Measurements from ENCODE around the gene PBX3. TPM values are rescaled to one million over a fixed set of nuclear protein-coding genes. Genes with fewer than 3 reads are reported as not detected.

The PBX3 gene
- total and polyA plus RNA-seq, 2 of the 13 experiments (the other 11 are each of a cell fraction or from before 2014, with no cell fraction given) = 6.0 to 11.2 TPM

DNA sequence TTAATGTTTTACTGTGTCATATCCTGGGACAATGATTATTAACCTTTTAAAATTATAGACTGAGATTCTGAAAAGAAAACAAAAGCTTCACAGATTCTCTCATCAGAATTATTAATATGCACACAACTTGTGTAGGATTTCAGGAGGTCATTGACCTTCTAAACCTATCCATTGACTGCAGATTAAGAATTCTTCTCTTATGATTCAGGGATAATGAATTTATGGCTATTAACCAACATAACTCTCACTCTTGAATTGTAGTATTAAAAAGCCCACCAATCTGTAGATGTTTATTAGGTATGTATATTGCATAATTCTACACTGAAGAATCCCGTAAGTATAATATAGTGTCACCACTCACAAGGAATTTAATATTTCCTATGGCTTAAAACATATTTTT is 179.8 kb downstream of the PBX3 start:
- no TSS peak for BruUV-seq (replicated peaks)
- DNase-seq (ENCODE audit: low spot score) = no peak
- Histone ChIP-seq H3K9me3 (ENCODE audit: low read length) (no peaks in the 10 kb centered on the region), H3K4me3 (replicated peaks in 1 of 3; ENCODE audit: insufficient read depth in 1 of 3, low read depth in 2 of 3, low read length in 3 of 3) (no peak overlapping the region), H3K27ac (ENCODE audit: extremely low read length, insufficient read depth, low read length) (no peak overlapping the region), H4K20me1 (ENCODE audit: insufficient read depth, low read length) (no peaks in the 10 kb centered on the region), H3K27me3 (ENCODE audit: control insufficient read depth in 1 of 2, insufficient read depth in 2 of 2, low read length in 2 of 2) (no peaks in the 10 kb centered on the region), H3K4me2 (ENCODE audit: low read depth, low read length) (no peak overlapping the region), H3K4me1 (ENCODE audit: insufficient read depth, low read length) (no peaks in the 10 kb centered on the region), H3K9ac (ENCODE audit: insufficient read depth, low read depth, low read length) (no peak overlapping the region), H2AFZ (ENCODE audit: low read length) (no peak overlapping the region), H3K79me2 (ENCODE audit: insufficient read depth, low read length) (no peaks in the 10 kb centered on the region), H3K36me3 (replicated peaks in 1 of 2; ENCODE audit: control insufficient read depth in 1 of 2, insufficient read depth in 2 of 2, low read length in 2 of 2) (no peaks in the 10 kb centered on the region)
- no peak for TF ChIP-seq ZSCAN20 (CRISPR knock-in tag; IDR thresholded peaks at IDR 0.05; ENCODE audit: borderline replicate concordance)
- intact Hi-C loops (cut with micrococcal nuclease; ENCODE audit: unreplicated experiment) (no loop called here), in situ Hi-C loops (cut with HindIII; ENCODE audit: extremely low pct_ligation_motif_present, low pct_unique_long_range_greater_than_20kb) (no loop called here)
- 87% methylated on average over 1 of the region's 1 CpG for WGBS (ENCODE audit: low lambda C conversion rate)
- FAIRE-seq = no peak
- POLR2A ChIA-PET = no interaction called here
- CTCF ChIA-PET (ENCODE audit: low intra/inter-chr PET ratio, low total read pairs) = no interaction called here
- ATAC-seq = no peak

DNA sequence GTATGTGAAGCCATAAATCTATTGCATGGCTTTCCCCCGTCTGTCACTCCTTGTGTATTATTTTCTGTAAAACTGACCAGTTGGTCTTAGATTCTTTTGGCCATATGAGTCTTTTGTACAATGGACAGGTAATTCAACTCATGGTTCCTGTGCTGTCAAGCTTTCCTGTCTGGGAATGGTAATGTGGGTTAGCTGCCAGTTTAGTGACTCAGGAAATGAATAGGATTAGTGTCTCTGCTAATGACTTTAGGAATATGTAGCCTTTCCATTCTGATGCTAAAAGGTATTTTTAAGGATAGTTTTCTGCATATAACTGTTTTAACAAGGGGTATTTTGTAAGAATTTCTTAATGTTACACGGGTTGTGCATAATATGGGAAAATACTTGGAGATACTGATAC is 182.7 kb downstream of the PBX3 start:
- intact Hi-C loops (cut with micrococcal nuclease; ENCODE audit: unreplicated experiment) (no loop called here), in situ Hi-C loops (cut with HindIII; ENCODE audit: extremely low pct_ligation_motif_present, low pct_unique_long_range_greater_than_20kb) (no loop called here)
- 74% methylated on average over 2 of the region's 2 CpGs for WGBS (ENCODE audit: low lambda C conversion rate)
- H3K27me3 ChIP-seq (ENCODE audit: control insufficient read depth in 1 of 2, insufficient read depth in 2 of 2, low read length in 2 of 2) = no peaks in the 10 kb centered on the region
- DNase-seq (ENCODE audit: low spot score) (no peak), FAIRE-seq (no peak), ATAC-seq (no peak)
- no peaks in the 10 kb centered on the region for H3K36me3 ChIP-seq (replicated peaks in 1 of 2; ENCODE audit: control insufficient read depth in 1 of 2, insufficient read depth in 2 of 2, low read length in 2 of 2)
- ChIA-PET POLR2A (no interaction called here), CTCF (ENCODE audit: low intra/inter-chr PET ratio, low total read pairs) (no interaction called here)
- H2AFZ ChIP-seq (ENCODE audit: low read length) = no peak overlapping the region
- H3K4me3 ChIP-seq (replicated peaks in 1 of 3; ENCODE audit: insufficient read depth in 1 of 3, low read depth in 2 of 3, low read length in 3 of 3) = no peak overlapping the region
- H3K27ac ChIP-seq (ENCODE audit: extremely low read length, insufficient read depth, low read length) = no peak overlapping the region
- no peak overlapping the region for H3K9ac ChIP-seq (ENCODE audit: insufficient read depth, low read depth, low read length)
- no peak overlapping the region for H3K4me2 ChIP-seq (ENCODE audit: low read depth, low read length)
- no peaks in the 10 kb centered on the region for H3K79me2 ChIP-seq (ENCODE audit: insufficient read depth, low read length)
- H4K20me1 ChIP-seq (ENCODE audit: insufficient read depth, low read length) = no peaks in the 10 kb centered on the region
- BruUV-seq (replicated peaks) = no TSS peak
- no peaks in the 10 kb centered on the region for H3K9me3 ChIP-seq (ENCODE audit: low read length)
- no peaks in the 10 kb centered on the region for H3K4me1 ChIP-seq (ENCODE audit: insufficient read depth, low read length)
- TF ChIP-seq ZNF615 (CRISPR knock-in tag; IDR thresholded peaks at IDR 0.05; ENCODE audit: borderline replicate concordance) = no peak
- TF ChIP-seq GTF2F1 (IDR thresholded peaks at IDR 0.05; ENCODE audit: low read length) = no peak
- no peak for TF ChIP-seq LCORL (IDR thresholded peaks at IDR 0.05)
- no peak for TF ChIP-seq LCORL (CRISPR knock-in tag; IDR thresholded peaks at IDR 0.05)
- no peak for TF ChIP-seq ZZZ3 (CRISPR knock-in tag; IDR thresholded peaks at IDR 0.05; ENCODE audit: borderline replicate concordance)
- TF ChIP-seq SMC3 (IDR thresholded peaks at IDR 0.05; ENCODE audit: low read length) = no peak
- no peak for TF ChIP-seq HOXA9 (CRISPR knock-in tag; IDR thresholded peaks at IDR 0.05; ENCODE audit: borderline replicate concordance)
- TF ChIP-seq EED (CRISPR knock-in tag; IDR thresholded peaks at IDR 0.05) = no peak
- TF ChIP-seq HDAC2 (CRISPR knock-in tag; IDR thresholded peaks at IDR 0.05) = no peak
- no peak for TF ChIP-seq SIN3B (IDR thresholded peaks at IDR 0.05; ENCODE audit: low read length)
- TF ChIP-seq, protein P1, sequence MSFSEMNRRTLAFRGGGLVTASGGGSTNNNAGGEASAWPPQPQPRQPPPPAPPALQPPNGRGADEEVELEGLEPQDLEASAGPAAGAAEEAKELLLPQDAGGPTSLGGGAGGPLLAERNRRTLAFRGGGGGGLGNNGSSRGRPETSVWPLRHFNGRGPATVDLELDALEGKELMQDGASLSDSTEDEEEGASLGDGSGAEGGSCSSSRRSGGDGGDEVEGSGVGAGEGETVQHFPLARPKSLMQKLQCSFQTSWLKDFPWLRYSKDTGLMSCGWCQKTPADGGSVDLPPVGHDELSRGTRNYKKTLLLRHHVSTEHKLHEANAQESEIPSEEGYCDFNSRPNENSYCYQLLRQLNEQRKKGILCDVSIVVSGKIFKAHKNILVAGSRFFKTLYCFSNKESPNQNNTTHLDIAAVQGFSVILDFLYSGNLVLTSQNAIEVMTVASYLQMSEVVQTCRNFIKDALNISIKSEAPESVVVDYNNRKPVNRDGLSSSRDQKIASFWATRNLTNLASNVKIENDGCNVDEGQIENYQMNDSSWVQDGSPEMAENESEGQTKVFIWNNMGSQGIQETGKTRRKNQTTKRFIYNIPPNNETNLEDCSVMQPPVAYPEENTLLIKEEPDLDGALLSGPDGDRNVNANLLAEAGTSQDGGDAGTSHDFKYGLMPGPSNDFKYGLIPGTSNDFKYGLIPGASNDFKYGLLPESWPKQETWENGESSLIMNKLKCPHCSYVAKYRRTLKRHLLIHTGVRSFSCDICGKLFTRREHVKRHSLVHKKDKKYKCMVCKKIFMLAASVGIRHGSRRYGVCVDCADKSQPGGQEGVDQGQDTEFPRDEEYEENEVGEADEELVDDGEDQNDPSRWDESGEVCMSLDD (CRISPR knock-in tag; IDR thresholded peaks at IDR 0.05; ENCODE audit: borderline replicate concordance) = no peak
- no peak for TF ChIP-seq ZNF460 (CRISPR knock-in tag; IDR thresholded peaks at IDR 0.05; ENCODE audit: borderline replicate concordance)
- no peak for TF ChIP-seq HMG20B (CRISPR knock-in tag; conservative IDR thresholded peaks at IDR 0.05)
- no peak for TF ChIP-seq ZBTB42 (CRISPR knock-in tag; IDR thresholded peaks at IDR 0.05)
- TF ChIP-seq RARG (CRISPR knock-in tag; IDR thresholded peaks at IDR 0.05; ENCODE audit: low read depth) = no peak
- TF ChIP-seq, protein P2, sequence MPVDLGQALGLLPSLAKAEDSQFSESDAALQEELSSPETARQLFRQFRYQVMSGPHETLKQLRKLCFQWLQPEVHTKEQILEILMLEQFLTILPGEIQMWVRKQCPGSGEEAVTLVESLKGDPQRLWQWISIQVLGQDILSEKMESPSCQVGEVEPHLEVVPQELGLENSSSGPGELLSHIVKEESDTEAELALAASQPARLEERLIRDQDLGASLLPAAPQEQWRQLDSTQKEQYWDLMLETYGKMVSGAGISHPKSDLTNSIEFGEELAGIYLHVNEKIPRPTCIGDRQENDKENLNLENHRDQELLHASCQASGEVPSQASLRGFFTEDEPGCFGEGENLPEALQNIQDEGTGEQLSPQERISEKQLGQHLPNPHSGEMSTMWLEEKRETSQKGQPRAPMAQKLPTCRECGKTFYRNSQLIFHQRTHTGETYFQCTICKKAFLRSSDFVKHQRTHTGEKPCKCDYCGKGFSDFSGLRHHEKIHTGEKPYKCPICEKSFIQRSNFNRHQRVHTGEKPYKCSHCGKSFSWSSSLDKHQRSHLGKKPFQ (CRISPR knock-in tag; IDR thresholded peaks at IDR 0.05; ENCODE audit: insufficient replicate concordance) = no peak
- TF ChIP-seq SATB2 (CRISPR knock-in tag; IDR thresholded peaks at IDR 0.05) = no peak

All from HepG2 (cell line).